Dermis blood vessel endothelial cell (primary cell): ENCODE measurements around the gene MMP1. TPM values are rescaled to one million over a fixed set of nuclear protein-coding genes. Genes with fewer than 3 reads are reported as not detected.

ENCODE experiments used
- DNase-seq: peaks from one replicate; pipeline ENCODE4 v3.0.0; 2010
- total RNA-seq: library from RNA; depleted of rRNA; stranded (reverse); fragments of >200 nt; gene quantifications from 2 replicates; pipeline ENCODE4 v1.2.3, GENCODE V29; 2014

The MMP1 gene
- total RNA-seq, 1 donor from 2014 or later, result 1,055 TPM

DNA sequence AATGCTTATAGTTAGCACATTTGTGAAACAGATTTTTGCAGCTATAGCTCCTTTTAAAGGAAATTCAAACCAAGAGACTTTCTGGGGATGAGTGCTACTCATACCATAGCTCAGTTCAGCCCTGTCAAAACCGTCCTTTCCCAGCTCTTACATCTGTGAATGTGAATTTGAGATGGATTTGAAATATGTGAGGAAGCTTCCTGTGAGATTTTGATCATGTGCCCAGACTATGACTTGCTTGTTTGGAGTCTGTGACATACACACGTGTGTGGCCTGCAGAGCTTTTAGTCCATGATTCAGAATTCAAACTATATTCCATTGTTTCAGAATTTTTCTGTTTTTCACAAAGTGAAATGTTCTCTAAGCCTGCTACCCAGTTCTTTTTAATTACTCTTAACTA, 4.4 kb upstream of the MMP1 start:
- peak; percentile 92 for DNase-seq

DNA sequence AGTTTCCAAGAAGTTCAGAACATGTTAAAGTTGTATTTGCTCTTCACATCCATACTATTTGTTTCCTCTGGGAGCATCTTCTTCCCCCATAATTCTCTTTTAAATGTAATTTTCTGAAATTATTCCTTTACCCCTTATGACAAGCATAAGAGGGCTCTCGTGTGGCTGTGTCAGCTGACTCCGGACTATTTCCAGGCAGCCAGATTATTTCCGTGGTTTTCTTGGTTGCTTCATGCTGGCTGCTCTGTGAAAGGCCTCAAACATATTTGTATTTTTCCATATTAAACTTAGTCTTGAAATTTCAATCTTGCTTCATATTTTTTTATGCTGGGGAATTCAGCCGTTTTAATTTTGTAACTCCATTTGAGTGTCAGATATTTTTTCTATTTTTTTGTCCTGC, 2.8 kb upstream of the MMP1 start:
- no peak for DNase-seq

DNA sequence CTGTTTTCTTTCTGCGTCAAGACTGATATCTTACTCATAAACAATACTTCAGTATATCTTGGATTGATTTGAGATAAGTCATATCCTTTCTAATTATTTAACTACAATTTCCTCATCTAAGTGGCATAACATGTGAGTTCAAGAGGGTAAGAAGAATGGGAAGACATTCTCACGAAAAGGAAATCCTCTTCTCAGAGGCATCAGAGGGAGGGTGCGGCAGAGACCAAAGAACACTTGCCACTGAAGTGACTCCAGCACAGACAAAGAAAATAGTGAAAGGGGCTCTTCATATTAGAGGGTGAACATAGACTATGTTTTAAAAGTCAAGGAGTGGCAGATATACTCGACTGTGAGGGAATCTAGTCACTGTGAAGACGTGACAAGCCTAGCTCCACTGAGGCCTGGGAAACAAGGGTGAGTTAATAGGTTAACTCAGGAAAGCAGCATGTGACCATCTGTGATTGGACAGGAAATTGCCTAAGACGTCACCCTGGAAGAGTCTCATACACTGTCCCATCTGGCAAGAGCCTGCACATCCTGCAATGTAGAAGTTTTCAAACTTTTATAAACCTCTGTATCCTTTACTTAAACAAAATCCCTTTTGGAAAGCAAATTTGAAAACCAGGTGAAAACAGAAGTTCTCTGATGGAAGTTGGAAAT, 1.9 kb upstream of the MMP1 start:
- peak; percentile 97 for DNase-seq

DNA sequence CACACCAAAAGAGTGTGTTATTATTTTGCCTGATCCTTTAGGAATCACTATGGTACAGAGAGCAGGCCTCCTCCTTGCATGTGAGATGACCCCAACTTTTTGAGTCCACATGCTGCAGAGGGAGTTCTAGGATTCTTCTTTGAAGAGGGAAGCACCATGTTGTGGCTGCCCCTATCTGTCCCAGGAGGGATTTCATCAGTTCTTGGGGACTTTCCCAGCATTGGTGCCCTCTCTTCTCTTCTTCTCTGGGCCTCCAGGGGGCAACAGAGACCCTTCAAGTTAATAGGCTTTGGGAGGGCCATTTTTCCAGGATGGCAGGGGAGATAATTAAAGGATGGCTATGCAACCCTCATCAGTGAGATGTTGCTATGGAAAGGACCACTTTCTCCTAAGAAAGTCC, 3.6 kb downstream of the MMP1 start:
- peak; percentile 82 for DNase-seq

DNA sequence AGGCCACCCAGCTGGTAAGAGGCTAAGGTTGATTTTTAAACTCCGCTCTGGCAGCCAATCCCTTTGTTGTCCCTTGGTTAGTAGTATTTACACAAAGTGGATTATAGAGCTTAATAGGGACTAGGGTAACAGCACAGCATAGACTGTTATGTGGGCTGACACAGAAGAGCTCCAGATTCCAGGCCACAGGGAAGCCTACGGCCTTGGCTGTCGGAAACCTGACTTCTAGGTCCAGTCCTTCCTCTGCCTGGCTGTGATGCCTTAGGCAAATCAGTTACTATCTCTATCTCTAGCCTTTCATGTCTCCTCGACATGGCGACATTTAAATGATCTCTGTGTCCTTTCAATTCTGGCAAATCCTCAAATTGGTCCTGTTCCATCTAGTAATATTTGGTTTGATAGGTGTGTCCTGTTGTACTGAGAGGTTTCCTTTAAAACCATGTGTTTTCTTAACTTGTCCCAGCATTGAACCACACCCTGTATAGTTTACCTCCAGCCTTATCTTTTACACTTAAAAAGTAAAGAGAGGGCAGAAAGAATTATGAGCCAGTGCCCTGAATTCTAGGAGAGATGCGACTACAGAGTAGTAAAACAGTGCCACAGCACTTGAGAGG, 4.2 kb downstream of the MMP1 start:
- DNase-seq, result no peak

DNA sequence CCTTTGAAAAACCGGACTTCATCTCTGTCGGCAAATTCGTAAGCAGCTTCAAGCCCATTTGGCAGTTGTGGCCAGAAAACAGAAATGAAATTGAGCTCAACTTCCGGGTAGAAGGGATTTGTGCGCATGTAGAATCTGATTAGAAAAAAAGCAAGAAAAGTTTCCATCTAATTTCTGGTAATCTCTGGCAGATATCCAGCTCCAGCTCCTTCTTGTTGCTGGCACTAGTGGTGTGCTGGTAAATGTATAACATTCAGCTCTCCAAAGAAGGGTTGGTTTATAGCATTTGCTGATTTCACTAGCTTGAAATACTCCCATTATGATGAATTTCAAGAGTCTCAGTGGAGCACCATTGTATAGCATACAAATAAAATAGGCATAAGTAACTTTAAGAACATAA, 5.4 kb downstream of the MMP1 start:
- DNase-seq, result no peak

DNA sequence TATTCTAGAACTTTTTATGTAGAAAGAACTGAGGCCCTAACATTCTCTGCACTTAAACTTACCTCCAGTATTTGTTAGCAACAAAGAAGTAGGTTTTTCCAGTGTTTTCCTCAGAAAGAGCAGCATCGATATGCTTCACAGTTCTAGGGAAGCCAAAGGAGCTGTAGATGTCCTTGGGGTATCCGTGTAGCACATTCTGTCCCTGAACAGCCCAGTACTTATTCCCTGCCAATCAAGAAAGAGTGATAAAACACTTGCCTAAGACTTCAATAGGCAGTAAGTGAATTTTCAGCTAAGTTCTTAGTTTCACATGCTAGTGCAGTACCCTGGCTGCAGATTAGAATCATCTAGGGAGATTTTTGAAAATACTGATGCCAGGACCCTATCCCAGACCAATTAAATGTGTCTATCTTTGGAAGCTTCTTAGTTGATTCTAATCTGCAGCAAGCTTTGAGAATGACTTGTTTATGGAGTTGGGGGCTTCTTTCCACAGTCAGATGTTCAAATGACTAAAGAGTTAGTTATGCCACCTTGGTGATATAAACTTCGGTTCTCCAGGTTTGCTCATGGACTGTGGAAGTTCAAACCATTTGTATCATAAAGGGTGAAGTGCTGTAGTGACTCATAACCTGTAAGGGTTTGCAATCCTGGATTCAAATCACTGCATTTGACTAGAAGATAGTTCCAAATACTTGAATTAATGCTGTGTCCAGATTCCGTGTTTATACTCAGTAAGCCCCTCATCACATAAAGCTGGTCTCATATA, 6.5 kb downstream of the MMP1 start:
- no peak for DNase-seq

DNA sequence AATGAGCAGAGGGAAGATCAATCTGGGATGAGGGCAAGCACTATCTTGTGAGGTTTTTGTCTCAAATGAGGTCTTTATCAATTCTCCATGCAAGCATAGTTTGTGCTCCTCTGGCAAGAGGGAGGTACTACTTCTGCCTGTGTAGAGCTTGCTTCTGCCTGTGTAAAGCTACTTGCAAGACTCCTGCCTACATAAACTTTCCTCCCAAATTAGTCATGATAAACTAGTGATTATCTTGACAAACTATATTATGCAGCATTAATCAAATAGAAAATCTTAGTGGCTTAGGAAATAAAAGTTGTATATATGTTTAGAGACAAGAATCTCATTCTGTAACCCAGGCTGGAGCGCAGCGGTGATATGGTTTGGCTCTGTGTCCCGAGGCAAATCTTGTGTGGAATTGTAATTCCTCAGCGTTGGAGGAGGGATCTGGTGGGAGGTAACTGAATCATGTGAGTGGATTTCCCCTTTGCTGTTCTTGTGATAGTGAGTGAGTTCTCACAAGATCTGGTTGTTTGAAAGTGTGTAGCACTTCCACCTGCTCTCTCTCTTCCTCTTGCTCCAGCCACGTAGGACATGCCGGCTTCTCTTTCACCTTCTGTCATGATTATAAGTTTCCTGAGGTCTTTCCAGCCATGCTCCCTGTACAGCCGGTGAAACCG, 9.5 kb downstream of the MMP1 start:
- DNase-seq, result peak; percentile 60

DNA sequence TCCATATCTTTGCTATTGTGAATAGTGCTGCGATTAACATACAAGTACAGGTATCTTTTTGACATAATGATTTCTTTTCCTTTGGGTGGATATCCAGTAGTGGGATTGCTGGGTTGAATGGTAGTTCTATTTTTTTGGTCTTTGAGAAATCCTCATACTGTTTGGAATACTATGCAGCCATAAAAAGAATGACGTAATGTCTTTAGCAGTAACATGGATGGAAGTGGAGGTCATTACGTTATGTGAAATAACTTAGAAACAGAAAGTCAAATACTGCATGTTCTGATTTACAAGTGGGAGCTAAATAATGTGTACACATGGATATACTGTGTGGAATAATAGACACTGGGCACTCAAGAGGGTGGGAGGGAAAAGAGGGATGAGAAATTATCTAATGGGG, 13.6 kb downstream of the MMP1 start:
- DNase-seq, result no peak

DNA sequence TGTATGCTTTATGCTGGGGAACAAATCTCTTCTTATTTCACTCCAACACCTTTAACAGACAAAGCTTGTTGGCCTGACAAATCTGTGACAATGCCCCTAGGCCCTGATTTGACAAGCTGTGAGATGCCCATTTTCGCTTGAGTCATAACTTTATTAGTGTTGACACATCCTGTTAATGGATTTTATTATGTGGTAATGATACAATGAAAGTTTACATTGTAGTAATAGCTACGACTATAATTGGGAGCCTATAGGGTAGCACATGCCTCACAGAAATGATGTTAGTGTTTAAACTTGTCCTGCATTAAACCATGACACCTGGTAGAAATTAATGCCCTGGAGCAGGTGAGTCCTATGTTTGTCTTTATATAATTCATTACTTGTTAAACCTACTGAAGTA, 14.2 kb downstream of the MMP1 start:
- DNase-seq, result no peak

DNA sequence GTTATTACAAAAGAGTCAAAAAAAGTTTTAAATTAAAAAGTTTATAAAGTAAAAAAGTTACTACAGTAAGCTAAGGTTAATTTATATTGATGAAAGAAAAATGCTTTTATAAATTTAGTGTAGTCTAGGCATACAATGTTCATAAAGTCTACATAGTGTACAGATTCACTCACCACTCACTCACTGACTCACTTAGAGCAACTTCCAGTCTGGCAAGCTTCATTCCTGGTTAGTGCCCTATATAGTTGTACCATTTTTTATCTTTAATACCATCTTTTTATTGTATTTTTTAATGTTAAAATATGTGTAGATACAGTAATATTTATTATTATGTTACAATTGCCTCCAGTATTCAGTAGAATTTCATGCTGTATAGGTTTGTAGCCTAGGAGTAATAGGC, 14.9 kb downstream of the MMP1 start:
- DNase-seq, result no peak

DNA sequence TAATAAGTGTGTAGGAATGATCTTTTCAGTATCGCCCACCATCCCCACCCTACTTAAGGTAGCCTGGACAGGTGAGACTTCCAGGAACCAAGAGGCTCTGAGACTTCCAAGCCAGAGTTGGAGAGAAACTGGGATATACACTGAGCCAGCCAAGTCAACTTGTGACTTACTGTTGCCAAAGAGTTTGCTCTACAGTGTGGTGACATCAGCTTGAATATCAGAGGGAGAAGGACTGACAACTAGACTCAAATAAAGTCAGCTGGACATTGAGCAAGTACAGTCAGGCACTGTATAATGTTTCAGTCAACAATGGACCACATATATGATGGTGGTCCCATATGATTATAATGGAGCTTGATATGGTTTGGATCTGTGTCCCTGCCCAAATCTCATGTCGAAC, 16.3 kb downstream of the MMP1 start:
- no peak for DNase-seq

DNA sequence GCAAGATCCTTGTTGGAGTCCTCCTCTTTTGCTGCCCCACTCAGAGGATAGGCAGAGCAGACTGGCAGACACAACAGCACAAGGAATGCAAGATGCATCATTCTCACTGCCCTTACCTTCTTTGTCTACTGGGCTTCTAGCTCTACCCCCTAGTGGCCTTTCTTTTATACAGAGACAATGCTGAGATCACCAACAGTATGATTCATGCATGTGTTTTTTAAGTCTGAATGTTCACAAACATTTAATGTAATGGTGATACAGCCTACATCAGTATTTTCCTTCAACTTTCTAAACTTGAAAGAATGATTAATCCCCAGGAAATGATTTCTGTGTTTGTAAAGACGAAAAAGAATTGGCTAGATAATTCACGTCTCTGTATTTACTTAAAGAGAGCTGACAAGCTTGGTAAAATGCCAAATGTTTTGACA, 17.5 kb downstream of the MMP1 start, which contains the start of gene MMP10:
MMP10 (minus strand) TSS at position 138 of the 428 bp plus-strand sequence; CDS start at position 101, 37 bp downstream.
- DNase-seq, result peak; percentile 88

DNA sequence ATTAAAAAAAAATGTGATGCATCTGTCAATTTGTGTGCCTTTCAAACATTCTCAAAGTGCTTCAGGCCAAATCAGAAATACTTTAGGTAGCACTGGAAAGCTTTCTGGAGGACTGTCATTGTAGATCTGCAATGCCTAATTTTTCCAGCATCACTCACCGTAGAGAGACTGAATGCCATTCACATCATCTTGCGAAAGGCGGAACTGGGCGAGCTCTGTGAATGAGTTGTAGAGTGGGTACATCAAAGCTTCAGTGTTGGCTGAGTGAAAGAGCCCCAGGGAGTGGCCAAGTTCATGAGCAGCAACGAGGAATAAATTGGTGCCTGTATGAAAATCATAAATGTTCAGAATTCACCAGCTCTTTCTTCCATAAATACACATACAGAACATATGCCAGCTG, 21.5 kb downstream of the MMP1 start:
- DNase-seq, result no peak

DNA sequence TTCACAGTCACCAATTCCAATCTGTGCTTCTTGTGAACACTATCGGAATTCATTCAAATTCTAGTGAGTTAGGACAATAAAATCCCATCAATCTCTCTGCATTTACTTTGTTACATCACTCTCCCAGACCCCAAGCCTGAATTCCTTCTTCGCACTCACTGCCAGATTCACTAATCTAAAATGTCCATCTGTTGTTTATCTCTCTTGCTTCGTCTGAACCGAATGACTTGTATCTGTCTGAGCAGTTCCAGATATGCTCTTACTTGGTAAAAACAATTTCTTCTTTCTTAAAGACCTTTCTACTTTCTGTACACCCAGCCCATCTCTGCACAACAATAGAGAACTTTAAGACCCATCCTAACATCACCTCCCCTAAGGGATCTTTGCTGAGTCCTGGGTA, 24.6 kb downstream of the MMP1 start:
- no peak for DNase-seq

DNA sequence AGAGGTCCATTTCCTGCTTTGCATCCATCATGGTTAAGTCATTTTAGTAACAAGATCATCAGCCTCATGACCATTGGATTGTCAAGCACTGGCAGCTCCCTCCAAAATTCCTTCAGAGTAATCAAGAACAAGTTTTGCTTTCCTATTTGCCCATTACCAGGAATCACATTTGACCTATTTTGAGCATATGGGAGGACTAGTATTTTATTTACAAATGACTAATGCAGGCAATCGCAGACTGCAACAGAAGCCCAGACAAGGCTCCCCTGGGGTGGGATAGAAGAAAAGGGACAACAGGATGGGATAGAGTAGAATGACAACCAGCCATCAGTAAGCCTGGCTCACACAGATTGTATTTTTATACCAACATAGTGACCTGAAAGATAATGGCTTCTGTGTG, 26.6 kb downstream of the MMP1 start:
- DNase-seq, result no peak

DNA sequence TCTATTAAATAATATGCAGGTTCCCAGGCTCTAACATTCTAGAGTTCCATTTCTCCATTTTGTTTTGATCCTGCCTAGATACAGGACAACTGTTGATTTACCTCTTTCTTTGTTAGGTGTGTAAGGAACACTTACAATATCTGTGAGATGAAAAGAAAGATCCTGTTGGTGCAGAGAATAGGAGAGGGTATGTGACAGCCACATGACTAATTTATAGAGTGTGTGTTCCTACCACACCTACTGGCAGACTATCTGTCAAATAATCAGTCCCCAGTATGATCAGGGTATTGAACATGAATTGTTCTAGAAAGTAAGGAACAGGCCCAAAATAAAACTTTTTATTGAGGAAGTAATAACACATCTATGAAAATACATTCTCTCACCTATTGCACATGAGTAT, 27.8 kb downstream of the MMP1 start:
- DNase-seq, result no peak

DNA sequence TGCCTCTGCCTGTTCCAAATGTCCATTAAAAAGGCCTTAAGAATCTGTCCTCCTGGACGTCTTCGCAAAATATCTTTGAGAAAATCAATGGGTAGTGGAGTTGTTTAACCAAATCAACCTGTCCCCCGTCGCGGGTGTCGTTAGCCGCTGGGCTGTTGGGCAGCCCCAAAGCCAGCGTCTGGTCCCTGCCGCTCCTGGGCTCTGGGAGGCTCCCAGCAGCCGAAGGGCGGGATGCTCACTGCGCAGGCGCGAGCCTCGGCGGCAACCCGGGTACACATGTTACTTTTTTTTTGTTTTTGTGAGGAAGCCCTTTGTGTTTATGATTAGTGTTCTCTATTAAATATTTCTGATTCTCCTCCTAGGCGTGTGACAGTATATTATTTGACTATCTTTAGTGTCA, 30.2 kb downstream of the MMP1 start:
- no peak for DNase-seq

DNA sequence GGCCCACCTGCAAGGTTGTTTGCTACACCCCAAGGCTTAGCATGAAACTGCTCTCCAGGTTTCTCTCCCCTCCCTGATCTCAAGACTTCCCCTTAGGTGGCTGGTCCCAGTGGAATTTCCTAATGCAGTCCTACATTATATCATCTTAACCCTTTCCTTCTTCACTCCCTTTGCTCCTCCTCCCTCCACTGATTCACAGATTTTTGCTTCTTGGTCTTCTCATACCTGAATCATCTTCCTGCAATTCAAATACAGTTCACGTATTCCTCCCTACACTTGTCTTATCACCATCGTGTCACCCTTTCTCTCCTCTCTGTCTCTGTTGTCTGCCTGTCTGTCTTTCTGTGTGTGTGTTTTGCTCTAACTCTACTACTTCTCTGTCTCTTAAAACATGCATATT, 34.5 kb downstream of the MMP1 start:
- DNase-seq, result peak; percentile 43

DNA sequence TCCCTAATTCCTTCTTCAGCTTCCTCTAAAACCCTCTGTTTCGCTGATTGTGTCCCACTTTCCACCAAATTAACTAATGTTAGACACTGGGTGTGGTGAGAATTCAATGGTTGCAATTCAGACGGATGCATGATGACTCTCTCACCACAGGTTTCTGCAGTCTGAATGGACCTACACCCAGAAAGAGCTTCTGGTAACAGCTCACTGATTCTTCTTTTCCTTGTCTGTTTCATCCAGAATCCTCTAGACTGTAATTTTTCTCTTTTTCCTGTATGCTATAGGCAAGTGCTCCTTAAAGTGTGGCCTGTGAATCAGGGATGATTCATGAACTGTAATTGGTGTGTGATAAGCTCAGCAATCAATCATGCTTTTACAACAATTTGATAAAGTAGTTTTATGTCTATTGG, 35.6 kb downstream of the MMP1 start:
- DNase-seq, result peak; percentile 52

DNA sequence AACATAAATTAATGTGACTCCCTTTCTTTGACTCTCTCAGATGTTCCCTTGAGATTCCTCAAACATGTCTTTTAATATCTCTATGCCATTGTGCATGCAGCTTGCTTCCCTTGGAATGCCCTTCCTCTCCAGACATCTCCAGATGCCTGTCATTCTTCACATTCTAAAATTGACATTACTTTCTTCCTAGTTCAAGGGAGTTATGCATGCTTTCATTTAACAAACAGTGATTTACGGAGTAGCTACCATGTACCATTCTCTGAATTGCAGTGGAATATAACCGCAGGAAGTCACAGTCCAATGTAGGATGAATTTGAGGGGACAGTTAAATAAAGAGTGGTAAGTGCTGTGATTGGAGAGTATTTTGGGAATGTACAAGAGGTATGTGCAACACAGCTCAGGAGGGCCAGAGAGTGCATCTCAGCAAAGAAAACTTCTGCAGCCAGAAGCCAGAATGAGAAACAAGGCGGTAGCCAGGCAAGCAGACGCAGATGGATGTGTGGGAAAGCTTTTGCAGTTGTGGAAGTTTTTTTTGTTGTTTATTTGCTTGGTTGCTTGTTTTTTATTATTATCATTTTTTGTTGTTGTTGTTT, 36.2 kb downstream of the MMP1 start:
- DNase-seq, result peak; percentile 54

DNA sequence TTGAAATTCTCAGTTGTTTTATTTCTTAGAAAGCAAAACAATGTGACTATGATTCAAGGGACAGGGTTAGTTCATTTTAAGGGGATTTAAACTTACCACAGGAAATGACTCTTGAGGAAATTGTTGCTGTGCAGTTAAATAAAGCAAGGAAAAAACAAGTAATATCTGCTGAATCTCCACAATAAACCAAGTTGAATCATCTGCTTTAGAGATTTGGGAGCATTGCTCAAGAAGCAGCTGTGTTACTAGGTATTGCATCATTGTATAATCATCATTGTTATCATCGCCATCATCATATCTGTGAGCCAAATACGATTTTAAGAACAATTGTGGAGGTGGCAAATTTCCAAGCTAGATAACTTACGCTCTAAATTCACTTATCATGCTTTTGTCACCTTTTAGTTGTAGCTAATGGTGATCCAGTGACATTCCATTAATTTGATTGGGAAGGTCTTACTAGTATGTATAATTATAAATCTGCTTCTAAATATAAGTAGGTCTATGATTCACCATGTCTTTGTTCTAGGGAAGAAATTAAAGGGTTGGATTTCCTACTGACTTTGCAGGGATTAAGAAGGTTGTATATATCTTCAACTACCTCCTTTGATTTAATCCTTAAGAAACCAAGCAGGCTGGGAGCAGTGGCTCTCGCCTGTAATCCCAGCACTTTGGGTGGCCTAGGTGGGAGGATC, 37.5 kb downstream of the MMP1 start:
- DNase-seq, result peak; percentile 97
